HG03159 (cell line): ENCODE data around the gene VPS13D.

Source experiments
- ATAC-seq: cut with Tn5 transposase; IDR thresholded peaks from one replicate; pipeline ENCODE4 v1.9.1; 2021; ENCODE audit warnings: mild to moderate bottlenecking, moderate library complexity; ENCODE audit not compliant: unreplicated experiment

The VPS13D gene

DNA sequence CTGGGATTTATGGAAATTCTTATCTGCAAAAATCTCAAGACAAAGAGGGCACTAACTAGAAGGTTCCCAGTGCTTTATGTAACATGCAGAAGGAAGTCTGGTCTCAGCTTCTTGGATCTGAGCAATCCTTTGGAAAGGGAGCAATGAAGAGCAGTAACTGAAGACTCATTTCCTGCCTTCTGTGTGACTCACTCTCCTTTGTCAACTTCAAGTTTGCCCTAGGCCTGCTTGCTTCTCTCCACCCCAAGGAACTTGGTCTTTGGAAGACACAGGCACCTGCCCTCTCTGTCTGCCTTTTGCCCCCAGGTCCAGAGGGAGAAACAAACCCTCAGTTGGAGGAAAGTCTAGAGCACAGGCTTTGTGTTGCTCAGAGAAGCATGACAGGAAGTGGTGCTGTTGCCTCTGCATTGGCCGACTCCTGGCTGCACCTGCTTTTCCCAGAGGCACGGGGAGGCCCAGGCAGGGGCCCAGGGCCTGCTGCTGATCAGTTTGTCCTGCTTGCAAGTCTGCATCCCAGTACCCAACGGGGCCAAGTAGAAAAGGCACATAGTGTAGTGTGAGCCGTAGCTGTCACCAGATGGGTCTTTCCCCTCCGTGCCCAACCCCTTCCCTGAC lies 251.0 kb downstream of the VPS13D start:
- no peak for ATAC-seq

- no peak for ATAC-seq
Observed at GRCh38 chr1:12481928-12482327, 252.1 kb downstream of the VPS13D start.

DNA sequence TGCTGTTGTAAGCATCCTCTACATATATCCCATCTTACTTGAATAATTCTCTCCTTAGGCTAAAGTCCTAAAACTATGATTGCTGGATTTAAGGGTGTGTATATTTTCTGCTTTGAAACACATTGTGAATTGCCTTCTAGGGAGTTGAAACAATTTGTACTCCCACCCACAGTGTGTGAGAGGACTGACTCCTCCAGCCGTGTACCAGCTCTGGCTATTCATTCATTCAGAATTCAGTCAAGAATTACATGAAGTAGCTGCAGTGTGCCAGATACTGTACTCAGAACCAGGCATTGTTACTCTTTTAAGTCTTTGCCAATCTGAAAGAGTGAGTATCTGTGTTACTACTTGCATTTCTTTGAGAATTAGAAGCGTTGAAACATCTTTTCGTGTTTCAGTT lies 253.2 kb downstream of the VPS13D start:
- no peak for ATAC-seq

DNA sequence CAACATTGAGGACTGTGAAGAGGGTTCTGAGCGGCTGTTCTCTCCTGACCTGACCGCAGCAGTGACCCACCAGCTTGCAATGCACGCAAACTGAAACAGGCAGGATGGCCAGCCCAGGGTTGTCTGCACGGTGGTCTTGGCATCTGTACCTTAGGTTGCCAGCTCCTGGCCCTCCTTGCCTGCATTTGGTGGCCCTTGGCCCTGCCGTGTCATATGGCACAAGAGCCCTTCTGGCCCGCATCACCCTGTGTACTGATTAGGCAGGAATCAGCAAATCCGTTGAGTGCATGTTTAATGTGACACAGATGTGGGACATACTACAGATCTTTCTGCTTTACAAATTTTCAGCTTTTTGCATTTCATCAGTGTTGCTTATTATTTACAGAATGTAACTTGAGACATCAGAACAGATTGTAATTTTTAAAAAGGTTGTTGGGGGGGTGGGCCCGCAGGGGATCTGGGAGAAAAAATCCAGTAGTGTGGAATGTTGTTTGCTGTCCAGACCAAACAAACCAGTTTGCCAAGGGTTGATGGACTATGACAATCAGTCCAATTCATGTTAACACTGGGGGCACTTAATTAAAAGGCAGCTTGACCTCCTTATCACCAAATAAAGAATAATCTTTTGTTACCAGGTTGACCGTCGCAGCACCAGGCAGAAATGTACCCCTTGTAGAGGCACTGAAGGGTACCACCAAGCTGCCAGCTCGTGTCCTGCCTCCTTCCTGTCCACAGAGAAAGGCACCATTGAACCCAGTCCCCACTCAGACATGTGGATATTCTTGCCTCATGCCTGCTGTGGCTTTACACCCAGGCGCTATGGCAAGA lies 255.6 kb downstream of the VPS13D start:
- no peak for ATAC-seq

DNA sequence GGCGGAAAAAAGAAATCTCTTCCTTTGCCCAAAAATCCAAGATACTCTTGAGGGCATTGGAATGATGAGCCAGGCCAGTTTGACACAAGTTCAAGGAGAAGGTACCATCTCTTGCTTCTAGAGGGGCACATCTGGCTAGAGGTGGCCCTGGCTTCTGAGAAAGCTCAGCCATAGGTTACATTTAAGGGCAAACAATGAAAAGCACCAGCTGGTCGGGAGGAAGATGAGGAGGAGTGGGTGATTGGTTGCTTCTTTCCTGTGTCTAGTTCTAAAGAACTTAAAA lies 256.2 kb downstream of the VPS13D start:
- no peak for ATAC-seq

GRCh38 chr1:12486401-12487005 lies 256.7 kb downstream of the VPS13D start:
- no peak for ATAC-seq

DNA sequence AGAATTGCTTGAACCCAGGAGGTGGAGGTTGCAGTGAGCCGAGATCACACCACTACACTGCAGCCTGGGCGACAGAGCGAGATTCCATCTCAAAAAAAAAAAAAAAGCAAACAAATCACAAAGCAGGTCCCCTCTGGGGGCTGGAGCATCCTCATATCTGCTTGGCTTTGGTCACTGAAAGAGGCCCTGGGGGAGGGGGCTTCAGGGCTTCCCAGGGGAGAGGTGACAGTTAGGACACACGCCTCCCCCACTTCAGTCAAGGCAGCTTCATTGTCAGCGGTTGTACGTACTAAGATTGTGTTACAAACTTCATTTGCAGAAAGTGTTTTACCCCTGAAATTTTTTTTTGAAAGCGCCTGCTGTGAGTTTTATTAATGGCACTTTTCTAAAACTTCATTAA lies 257.7 kb downstream of the VPS13D start:
- ATAC-seq: no peak

DNA sequence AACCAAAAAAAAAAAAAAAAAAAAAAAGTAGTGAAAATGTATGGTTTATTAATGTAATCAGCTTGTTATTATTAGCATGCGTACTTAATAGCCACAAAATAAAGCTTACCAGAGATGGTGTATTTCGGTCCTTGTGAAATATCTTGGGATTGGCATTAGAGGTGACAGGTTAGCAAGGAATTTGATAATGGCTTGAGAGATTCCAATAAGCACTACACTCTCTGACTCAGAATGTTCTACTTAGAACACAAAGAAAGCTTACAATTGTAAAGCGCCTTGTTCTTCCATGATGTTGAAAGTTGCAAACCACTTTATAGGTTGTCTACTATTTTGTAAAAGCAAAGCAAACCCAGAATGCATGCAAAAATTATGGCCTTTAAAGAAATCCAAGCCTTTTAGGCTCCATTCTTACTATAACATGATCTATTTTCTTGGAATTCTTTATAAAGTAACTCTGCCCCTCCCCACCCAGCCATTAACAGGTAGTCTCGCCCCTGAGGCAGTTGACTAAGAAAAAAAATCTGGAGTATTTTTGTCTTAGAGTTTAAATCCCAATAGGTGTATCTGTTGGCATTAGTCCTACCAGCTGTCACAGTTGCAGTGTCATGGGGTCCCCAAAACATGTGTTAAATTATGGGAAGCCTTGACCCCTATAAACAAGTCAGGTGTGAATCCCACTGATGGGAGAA lies 259.0 kb downstream of the VPS13D start:
- no peak for ATAC-seq

- no peak for ATAC-seq
Observed at GRCh38 chr1:12490532-12491142, 260.8 kb downstream of the VPS13D start.

DNA sequence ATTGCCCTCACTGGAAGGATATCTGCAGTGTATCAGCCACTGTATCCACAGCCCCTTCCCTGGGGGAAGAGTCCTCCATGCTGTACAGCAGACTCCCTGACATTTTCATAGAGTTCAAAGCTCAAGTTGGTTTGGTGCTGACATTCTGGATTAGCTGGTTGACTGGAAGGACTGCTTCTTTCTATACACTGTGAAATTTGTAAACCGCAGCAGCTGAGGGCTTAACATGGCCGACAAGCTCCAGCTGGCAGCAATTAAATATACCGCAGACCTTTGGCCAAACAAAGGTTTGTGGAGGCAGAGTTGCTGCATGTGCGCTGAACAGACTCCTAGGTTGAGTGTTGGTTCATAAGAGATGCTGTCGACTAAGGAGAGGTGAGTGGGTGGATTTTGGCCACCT lies 261.8 kb downstream of the VPS13D start:
- ATAC-seq: no peak

- ATAC-seq: no peak
Observed at GRCh38 chr1:12495725-12496124, 265.9 kb downstream of the VPS13D start.

DNA sequence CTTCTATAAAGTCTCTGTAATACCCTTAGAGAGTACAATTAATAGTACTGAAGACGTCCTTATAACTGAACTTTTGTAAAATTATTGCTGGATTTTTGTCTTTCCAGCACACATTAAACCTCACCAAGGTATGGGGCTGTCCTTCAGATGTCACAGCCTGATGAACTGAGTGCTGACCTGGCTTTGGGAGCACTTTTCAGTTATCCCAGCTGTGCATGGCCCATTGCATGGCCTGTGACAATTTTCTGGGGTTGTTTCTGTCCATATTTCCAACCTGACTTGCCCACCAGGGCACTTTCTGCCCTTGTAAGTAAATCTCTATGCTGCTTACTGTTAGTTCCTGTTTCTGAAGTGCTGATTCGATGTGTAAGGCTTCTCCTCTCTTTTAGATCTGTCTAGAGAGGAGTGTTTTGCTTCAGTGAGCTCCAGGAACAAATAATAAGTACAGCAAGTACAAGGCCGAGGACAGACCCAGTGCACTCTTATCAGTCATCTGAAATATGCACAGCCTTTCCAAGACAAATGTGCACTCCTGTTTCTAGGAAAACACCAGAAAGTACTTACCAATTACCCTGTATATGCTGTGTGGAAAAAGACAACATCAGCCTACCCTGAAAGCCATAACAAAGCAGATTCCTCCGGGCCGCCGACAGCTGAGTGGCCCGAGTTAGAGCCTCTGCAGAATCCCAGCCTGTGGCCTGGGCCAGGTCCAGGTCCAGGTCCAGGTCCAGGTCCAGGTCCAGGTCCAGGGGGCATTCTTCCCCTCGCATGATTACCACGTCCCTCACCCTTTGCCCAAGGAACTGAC lies 266.5 kb downstream of the VPS13D start:
- ATAC-seq: no peak

DNA sequence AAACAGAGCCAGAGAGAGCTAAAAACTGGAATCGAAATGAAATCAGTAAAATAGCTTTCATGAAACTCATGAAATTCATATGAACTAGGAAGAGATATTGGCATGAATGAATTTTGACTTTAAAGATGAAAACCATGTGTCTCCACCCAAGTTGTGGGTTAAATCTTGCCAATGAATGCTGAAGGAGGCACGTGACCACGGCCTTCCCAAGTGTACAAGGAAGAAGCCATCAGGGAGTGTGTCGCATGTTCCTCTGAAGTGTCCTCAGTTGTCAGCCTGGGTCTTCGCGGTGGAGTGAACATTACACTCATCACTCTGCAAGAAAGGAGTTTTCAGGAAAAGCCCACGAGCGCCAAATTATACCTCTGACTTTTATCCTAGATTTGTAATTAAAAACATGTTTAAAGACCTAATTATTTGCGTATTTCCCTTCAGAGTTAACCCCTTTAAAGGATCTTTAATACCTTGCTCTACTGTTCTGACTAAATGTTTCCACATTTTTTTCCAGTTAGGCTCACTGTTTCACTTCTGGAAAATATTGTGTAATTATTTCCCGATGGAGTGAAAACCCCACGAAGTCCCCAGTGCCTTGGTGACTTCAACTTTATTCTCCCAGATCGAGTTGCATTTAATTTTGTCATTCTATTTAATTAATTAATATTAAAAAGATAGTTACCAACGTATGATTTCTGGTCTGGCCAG lies 269.9 kb downstream of the VPS13D start:
- ATAC-seq: no peak

GRCh38 chr1:12501661-12502060 lies 271.8 kb downstream of the VPS13D start:
- ATAC-seq: no peak

GRCh38 chr1:12502336-12503109 lies 272.7 kb downstream of the VPS13D start:
- ATAC-seq: no peak

GRCh38 chr1:12503709-12504108 lies 273.9 kb downstream of the VPS13D start:
- ATAC-seq: no peak

- ATAC-seq: no peak
Observed at GRCh38 chr1:12504601-12505000, 274.8 kb downstream of the VPS13D start.

DNA sequence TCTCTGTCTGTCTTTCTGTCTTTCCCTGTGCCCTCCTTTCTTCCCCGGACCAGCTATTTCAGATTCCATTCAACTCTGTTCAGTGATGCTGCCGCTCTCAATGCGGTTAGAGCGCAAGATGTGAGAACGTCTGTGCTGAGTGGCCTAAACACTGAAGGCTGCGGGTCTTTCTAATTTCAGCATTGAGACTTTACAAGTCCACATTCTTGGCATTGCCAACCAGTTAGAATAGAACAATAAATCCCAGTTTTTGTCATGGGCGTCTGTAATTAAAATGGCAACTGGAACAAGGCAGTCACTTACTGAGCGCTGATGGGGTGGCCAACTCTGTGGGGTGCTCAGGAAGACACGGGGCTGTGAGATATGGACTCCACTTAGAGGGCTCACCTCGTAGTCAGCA lies 275.4 kb downstream of the VPS13D start:
- ATAC-seq: no peak

DNA sequence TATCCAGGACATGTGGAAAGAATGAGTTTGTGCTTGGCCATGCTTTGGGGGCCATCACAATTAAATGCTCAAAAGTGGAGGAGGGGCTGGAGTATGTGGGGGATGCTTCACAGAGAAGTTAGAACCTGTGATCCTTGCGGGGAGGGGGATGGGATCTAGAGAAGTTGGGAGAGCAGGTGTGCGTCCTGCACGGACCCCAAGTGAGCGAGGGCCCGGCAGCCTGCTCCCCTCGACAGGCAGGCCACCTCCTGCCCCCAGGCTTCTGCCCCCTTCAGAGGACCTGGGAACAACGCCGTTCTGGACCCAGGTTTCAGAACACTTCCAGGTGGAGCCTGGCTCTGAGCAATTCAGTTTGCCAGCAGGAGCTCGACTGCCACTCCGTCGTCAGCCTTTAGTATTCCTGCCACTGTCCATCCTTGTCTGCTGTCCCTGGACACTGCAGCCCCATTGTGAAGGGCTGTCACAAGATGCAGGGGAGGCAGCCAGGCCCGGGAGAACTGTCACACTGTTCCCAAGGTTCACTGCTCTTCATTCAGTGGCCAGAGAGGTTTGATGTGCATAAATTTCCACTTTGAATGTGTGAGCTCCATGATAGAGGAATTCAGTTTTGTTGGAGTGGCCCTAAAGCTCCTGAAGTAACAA lies 275.9 kb downstream of the VPS13D start:
- no peak for ATAC-seq
